Liver (tissue), 3 donors: Measurements from ENCODE around the gene FER1L5.

Experiments
- ATF3 ChIP-seq: IDR thresholded peaks from 2 replicates; pipeline ENCODE4 v1.6.1; 2016; ENCODE audit warnings: antibody characterized with exemption
- EGR1 ChIP-seq, 2 donors: IDR thresholded peaks; 2 replicates each; pipeline ENCODE4 v1.6.1; 2016 to 2018; ENCODE audit warnings: antibody characterized with exemption in 2 of 2, low read depth in 2 of 2
- FOXA2 ChIP-seq: IDR thresholded peaks from 2 replicates; pipeline ENCODE4 v1.6.1; 2016; ENCODE audit warnings: antibody characterized with exemption
- GABPA ChIP-seq, 2 donors: IDR thresholded peaks in 1 of 2; conservative IDR thresholded peaks in 1 of 2; 2 replicates each; pipeline ENCODE4 v1.6.1; 2016; ENCODE audit warnings: antibody characterized with exemption in 2 of 2, mild to moderate bottlenecking in 1 of 2, moderate library complexity in 1 of 2
- HNF4A ChIP-seq, 2 donors: conservative IDR thresholded peaks; 2 replicates each; pipeline ENCODE4 v1.6.1; 2016; ENCODE audit warnings: antibody characterized with exemption in 2 of 2, mild to moderate bottlenecking in 2 of 2
- JUND ChIP-seq, 2 donors: IDR thresholded peaks; 2 replicates each; pipeline ENCODE4 v1.6.1; 2016; ENCODE audit warnings: antibody characterized with exemption in 2 of 2
- RAD21 ChIP-seq, 2 donors: IDR thresholded peaks; 2 replicates each; pipeline ENCODE4 v1.6.1; 2016; ENCODE audit warnings: antibody characterized with exemption in 2 of 2, mild to moderate bottlenecking in 2 of 2
- RXRA ChIP-seq, 2 donors: IDR thresholded peaks; 2 replicates each; pipeline ENCODE4 v1.6.1; 2017 to 2018; ENCODE audit warnings: antibody characterized with exemption in 2 of 2, mild to moderate bottlenecking in 1 of 2
- TAF1 ChIP-seq: conservative IDR thresholded peaks from 2 replicates; pipeline ENCODE4 v1.6.1; 2016; ENCODE audit warnings: antibody characterized with exemption, mild to moderate bottlenecking
- YY1 ChIP-seq: IDR thresholded peaks from 2 replicates; pipeline ENCODE4 v1.6.1; 2016; ENCODE audit warnings: antibody characterized with exemption, mild to moderate bottlenecking
- TF ChIP-seq, protein P1 (sequence below): fragments of 150-350 bp; IDR thresholded peaks from 2 replicates; pipeline ENCODE4 v1.5.1; 2017; ENCODE audit warnings: improper control_type of control experiment, low read depth, low read length; ENCODE audit not compliant: missing input control
- TF ChIP-seq, protein P2 (sequence below): IDR thresholded peaks from 2 replicates; pipeline ENCODE4 v1.6.1; 2016; ENCODE audit warnings: antibody characterized with exemption
- TF ChIP-seq, protein P3 (sequence below): IDR thresholded peaks from 2 replicates; pipeline ENCODE4 v1.6.1; 2016; ENCODE audit warnings: antibody characterized with exemption
- TF ChIP-seq, protein P4 (sequence below): IDR thresholded peaks from 2 replicates; pipeline ENCODE4 v1.6.1; 2016; ENCODE audit warnings: antibody characterized with exemption, mild to moderate bottlenecking
- donor health status: healthy.
- donor health status: healthy.

DNA sequence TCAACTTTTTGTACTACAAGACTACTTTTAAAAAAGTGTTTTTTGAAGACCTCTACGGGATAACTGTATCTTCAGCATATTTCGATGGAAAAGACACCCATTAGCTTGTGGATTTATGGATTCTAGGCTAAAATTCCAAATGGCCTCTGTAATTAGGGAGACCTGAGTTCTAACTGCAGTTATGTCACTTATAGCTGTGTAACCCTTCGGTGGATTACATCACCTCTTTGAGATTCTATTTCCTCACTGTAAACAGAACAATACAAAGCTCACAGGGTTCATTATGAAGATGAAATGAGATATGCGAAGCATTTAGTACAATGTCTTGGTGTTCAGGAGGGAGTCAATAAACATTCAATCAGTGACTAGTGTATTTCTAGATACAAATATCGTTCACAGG is 73.1 kb downstream of the FER1L5 start:
- TF ChIP-seq, protein P1, sequence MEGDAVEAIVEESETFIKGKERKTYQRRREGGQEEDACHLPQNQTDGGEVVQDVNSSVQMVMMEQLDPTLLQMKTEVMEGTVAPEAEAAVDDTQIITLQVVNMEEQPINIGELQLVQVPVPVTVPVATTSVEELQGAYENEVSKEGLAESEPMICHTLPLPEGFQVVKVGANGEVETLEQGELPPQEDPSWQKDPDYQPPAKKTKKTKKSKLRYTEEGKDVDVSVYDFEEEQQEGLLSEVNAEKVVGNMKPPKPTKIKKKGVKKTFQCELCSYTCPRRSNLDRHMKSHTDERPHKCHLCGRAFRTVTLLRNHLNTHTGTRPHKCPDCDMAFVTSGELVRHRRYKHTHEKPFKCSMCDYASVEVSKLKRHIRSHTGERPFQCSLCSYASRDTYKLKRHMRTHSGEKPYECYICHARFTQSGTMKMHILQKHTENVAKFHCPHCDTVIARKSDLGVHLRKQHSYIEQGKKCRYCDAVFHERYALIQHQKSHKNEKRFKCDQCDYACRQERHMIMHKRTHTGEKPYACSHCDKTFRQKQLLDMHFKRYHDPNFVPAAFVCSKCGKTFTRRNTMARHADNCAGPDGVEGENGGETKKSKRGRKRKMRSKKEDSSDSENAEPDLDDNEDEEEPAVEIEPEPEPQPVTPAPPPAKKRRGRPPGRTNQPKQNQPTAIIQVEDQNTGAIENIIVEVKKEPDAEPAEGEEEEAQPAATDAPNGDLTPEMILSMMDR: no peak
- TF ChIP-seq, protein P2, sequence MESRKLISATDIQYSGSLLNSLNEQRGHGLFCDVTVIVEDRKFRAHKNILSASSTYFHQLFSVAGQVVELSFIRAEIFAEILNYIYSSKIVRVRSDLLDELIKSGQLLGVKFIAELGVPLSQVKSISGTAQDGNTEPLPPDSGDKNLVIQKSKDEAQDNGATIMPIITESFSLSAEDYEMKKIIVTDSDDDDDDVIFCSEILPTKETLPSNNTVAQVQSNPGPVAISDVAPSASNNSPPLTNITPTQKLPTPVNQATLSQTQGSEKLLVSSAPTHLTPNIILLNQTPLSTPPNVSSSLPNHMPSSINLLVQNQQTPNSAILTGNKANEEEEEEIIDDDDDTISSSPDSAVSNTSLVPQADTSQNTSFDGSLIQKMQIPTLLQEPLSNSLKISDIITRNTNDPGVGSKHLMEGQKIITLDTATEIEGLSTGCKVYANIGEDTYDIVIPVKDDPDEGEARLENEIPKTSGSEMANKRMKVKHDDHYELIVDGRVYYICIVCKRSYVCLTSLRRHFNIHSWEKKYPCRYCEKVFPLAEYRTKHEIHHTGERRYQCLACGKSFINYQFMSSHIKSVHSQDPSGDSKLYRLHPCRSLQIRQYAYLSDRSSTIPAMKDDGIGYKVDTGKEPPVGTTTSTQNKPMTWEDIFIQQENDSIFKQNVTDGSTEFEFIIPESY: no peak
- TF ChIP-seq YY1 (no peak), JUND (IDR thresholded peaks at IDR 0.05) (no peak), TAF1 (no peak), EGR1 (IDR thresholded peaks at IDR 0.05; ENCODE audit: low read depth in 2 of 2) (no peak), RAD21 (IDR thresholded peaks at IDR 0.05) (no peak), HNF4A (conservative IDR thresholded peaks at IDR 0.05) (no peak), GABPA (IDR thresholded peaks at IDR 0.05 in 1 of 2, conservative IDR thresholded peaks at IDR 0.05 in 1 of 2) (no peak), FOXA2 (no peak), ATF3 (no peak), RXRA (IDR thresholded peaks at IDR 0.05) (no peak)
- TF ChIP-seq, protein P3, sequence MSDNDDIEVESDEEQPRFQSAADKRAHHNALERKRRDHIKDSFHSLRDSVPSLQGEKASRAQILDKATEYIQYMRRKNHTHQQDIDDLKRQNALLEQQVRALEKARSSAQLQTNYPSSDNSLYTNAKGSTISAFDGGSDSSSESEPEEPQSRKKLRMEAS: no peak
- TF ChIP-seq, protein P4, sequence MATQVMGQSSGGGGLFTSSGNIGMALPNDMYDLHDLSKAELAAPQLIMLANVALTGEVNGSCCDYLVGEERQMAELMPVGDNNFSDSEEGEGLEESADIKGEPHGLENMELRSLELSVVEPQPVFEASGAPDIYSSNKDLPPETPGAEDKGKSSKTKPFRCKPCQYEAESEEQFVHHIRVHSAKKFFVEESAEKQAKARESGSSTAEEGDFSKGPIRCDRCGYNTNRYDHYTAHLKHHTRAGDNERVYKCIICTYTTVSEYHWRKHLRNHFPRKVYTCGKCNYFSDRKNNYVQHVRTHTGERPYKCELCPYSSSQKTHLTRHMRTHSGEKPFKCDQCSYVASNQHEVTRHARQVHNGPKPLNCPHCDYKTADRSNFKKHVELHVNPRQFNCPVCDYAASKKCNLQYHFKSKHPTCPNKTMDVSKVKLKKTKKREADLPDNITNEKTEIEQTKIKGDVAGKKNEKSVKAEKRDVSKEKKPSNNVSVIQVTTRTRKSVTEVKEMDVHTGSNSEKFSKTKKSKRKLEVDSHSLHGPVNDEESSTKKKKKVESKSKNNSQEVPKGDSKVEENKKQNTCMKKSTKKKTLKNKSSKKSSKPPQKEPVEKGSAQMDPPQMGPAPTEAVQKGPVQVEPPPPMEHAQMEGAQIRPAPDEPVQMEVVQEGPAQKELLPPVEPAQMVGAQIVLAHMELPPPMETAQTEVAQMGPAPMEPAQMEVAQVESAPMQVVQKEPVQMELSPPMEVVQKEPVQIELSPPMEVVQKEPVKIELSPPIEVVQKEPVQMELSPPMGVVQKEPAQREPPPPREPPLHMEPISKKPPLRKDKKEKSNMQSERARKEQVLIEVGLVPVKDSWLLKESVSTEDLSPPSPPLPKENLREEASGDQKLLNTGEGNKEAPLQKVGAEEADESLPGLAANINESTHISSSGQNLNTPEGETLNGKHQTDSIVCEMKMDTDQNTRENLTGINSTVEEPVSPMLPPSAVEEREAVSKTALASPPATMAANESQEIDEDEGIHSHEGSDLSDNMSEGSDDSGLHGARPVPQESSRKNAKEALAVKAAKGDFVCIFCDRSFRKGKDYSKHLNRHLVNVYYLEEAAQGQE: no peak
